CD1c-positive myeloid dendritic cell (primary cell): ENCODE results near the gene EPHA8.

Source experiments
- DNase-seq: peaks from one replicate; pipeline ENCODE4 v3.0.0-alpha.2; 2016; ENCODE audit errors: extremely low spot score

The EPHA8 gene

GRCh38 chr1:22562584-22563583 is at the start of gene EPHA8:
Gene EPHA8, plus strand, starts transcription at chr1:22563489. Its CDS starts 147 bp downstream, at chr1:22563636.
- DNase-seq, result no peak

- DNase-seq, result no peak
These were observed 46.2 kb upstream of the EPHA8 start for GRCh38 chr1:22516906-22517571.

DNA sequence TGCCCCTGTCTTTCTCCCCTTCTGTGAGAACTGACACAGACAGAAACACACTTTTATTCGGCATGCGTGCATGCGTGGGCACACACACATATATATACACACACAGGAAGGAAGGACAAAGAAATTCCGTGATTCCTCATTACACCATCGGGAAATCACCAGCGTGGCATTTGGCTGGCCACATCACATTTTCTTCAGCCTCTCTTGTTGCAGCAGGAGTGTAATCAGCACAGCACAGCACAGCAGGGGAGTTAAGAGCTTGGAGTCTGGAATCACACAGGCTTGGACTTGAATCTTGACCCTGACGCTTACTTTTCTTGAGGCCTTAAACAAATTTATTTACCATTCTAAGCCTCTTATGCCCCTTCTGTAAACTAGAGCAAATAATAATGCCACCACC is 45.3 kb upstream of the EPHA8 start:
- no peak for DNase-seq

GRCh38 chr1:22518379-22518778 is 44.9 kb upstream of the EPHA8 start:
- DNase-seq, result no peak

GRCh38 chr1:22520871-22521270 is 42.4 kb upstream of the EPHA8 start:
- no peak for DNase-seq

DNA sequence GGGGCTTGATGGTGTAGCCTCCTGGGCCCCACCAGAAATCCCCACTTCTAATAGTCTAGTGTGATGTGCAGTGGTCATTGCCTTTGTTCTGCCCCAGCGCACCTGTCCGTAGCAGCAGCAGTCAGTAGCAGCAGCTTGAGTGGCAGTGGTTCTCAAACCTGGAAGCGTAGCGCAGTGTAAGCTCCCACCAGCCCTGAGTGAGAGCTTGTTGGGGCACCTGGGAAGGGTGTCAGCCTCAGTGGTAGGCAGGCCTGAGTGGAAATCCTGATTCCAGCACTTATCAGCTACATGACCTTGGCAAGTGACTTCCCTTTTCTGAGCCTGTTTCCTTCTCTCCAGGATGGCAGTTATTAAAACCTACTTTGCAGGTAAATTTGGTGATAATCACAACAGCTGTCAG is 41.6 kb upstream of the EPHA8 start:
- DNase-seq, result no peak

DNA sequence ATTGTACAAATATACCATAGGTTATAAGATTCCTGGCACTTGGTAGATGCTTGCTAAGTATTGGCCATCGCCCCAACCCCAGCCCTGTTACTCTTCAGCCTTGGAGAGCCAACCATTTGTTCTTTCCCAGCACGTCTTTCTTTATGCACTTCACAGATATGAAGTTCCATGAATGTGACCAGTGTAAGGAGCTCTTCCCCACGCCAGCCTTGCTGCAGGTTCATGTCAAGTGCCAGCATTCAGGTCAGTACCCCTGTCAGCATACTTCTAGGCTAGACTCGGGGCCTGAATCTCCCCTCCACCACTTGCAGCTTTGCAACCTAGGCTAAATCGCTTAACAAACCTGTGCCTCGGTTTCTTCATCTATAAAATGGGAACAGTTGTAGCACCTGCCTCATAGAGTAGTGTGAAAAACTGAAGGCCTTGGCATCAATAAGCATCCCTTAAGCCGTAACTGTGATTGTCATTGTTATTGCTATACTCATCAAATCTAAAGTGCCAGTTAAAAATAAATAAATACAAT is 41.0 kb upstream of the EPHA8 start:
- no peak for DNase-seq

- peak; percentile 47 for DNase-seq
These were observed 38.8 kb upstream of the EPHA8 start for GRCh38 chr1:22524481-22524880.

DNA sequence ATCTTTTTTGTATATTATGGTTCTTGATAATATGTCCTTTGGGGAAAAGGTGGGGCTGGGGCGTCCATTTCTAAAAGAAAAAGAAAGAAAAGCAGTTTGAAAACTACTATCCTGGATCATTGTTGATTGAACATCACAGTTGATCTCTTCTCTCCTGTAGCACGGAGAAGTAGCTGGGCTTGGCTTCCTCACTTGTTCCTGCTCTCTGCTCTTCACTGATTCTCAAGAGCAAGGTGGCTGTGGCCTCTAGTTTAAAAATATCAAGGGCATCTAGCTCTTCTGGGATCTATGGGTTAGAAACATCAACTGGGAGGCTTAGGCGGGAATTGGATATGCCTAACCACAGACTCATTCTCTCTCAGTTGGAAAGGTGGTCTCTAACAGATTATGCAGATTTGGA is 38.1 kb upstream of the EPHA8 start:
- no peak for DNase-seq

DNA sequence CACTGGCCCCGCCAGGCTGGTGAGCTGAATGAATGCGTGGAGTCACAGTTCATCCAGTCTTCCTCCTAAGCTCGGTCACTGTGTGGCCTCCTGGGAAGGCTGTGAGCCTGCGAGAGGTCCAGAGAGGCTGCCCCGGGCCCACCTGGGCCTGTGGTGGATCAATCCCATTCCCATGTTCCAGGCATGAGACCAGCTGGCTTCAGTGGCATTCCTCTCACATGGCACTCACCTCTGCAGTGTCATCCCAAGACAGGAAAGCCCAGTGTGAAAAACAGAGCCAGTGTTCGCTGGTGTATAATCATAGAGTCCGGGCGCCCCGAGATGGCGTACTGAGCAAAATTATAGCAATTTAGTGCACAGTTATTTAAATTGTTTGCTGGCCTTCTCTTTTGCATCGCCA is 37.6 kb upstream of the EPHA8 start:
- no peak for DNase-seq

DNA sequence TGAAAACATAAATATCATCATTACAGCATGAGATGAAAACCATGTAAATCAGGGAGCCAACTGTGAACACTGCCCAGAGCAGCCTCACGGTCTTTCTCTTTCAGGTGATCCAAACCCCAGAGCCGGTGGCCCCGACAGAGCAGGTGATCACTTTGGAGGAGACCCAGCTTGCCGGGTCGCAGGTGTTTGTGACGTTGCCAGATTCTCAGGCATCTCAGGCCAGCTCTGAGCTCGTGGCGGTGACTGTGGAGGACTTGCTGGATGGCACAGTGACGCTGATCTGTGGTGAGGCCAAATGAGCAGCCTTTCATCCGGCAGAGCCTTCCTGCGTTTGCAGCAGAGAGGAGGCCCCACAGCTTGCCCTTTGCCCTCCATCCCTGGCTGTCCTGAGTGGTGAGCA is 37.2 kb upstream of the EPHA8 start:
- DNase-seq, result no peak

DNA sequence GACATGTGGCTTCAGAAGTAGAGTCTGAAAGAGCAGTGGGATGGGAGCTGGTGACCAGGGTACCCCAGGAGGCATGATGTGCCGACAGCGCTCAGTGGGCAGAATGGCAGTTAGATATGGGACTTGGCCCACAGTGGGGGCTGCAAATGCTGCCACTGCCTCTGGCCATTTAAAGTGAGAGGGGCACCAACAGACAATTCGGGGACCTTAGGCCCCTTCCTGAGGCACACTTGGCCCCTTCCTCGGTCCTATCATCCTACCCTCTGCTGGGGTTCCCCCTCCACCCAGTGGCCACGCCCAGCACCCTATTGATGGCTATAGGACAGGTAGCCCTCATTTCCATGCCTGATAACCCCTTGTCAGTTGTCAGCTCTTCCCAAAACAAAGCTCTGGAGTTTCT is 36.6 kb upstream of the EPHA8 start:
- no peak for DNase-seq

DNA sequence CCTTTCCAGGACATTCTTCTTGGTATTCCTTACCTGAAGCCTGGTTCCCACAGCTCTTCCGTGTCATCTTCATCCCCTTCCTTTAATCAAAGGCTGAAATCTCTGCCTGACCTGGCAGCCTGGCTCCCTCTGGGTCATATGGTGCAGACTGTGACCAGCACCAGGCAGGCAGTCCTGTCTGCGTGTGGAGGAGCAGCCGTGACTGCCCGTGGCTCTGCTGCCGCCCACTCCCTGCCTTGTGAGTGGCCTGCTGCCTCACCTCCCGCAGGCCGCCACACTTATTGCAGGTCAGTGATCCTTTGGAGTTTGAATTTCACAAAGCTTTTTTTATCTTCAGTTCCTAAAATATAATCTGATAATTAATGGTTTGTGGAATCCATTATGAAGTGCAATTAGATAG is 36.2 kb upstream of the EPHA8 start:
- no peak for DNase-seq

DNA sequence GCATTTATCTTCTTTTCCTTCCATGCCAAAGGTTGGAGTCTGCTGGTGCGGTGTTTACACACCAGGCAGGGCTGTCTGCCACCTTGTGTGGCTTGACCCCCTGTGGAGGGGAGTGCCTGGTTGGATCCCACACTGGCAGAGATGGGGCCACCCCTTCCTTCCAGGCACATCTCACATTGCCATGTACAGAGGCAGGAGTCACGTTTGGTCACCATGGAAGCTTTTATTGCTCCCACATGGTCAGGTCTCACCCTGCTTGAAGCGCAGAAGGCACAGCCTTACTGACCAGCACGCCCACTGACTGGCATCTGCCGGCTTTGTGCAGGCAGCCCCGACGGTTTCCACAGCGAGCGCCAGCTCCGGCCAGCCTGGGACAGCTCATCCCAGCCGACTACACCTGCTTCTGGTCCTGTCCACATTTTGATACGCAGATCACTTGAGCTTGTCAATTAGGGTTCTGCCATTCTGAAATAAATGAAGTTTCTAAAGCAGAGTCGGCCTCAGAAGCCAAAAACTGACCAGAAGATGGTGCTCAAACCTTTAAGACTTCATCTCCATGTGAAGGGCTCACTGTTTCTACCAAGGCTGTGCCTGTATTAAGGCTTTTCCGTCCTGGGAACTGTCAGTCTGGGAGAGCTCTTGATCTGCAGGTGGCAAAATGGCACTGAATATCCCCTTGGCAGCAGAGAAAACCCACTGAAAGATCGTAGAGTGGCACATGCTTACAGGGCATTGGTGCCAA is 35.6 kb upstream of the EPHA8 start:
- no peak for DNase-seq

DNA sequence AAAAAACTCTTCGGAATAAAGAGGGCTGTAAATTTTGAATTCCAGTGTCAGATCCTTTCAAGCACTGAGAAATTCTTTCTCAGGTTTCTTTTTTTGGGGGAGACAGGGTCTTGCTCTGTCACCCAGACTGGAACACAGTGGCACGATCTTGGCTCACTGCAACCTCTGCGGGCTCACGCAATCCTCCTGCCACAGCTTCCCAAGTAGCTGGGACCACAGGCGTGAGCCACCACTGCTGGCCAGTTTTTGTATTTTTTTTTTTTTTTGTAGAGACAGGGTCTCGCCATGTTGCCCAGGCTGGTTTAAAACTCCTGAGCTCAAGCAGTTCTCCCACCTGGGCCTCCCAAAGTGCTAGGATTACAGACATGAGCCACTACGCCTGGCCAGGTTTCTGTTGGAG is 34.8 kb upstream of the EPHA8 start:
- no peak for DNase-seq

DNA sequence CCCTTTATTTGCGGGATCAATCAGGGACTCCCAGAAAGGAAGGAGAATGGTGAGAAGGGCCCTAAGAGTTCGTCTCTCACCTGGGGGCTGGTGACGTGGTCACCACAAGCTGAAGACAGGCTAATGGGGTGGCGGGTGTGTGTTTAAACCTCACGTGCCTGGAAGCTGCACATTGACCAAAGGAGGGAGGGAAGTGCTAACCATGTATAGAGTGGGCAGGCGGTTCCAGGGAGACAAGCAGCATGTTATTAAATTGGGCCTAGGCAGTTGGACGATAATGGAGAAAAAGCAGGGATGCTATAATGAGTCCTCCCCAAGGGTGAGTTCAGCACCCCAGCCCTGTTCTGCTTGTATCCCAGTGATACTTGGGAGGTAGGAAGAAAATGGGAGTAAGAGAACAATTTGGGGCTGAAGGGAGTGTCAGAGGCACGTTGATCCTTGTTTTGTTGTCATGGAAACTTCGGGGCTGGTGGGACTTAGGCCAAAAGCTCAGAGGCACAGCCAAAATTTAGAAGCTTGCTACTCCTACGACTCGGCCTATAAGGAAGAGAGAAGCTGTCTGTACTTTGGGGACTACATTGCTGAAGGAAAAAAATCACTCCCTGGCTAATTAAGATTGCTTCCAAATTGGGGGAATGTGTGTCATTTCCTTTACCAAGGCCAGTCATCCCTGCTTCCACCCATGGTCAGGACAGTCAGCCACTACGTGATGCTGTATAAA is 33.2 kb upstream of the EPHA8 start:
- no peak for DNase-seq

GRCh38 chr1:22530715-22531114 is 32.6 kb upstream of the EPHA8 start:
- no peak for DNase-seq

- DNase-seq, result no peak
These were observed 32.0 kb upstream of the EPHA8 start for GRCh38 chr1:22531251-22531650.

DNA sequence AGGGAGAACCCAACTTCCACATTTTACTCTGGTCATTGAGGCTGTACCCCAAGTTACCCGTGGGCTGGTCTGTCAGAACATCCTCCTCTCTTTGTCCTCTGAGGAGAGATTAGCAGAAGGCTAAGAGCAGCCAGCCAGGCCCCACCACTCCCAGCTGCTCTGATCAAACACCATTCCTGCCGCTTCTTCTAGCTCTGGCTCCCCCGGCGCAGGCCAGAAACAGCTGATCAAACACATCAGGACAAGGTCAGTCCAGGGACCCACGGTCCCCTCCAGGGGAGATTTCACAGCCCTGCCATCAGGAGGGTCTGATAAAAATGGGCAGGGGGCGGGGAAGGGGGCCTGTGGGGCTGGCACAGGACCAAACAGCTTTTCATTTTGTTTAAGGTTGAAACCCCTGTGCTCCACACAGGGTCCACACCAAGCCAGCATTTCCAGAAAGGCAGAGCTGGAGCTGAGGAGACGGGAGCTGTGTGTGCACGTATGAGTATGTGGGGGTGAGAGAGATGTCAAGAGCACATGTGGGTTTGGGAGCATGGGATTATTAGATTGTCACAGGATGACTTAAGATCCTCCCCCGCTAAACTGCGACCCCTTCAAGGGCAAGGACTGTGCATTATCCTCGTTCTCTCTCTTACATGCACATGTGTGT is 29.9 kb upstream of the EPHA8 start:
- DNase-seq, result no peak

GRCh38 chr1:22534951-22535350 is 28.3 kb upstream of the EPHA8 start:
- DNase-seq, result no peak

GRCh38 chr1:22535399-22535798 is 27.9 kb upstream of the EPHA8 start:
- no peak for DNase-seq
